HEK293 (cell line): ENCODE results near the gene MRTFA.

Experiments used
- ATF2 ChIP-seq: fragments of 450-650 bp; formaldehyde crosslinking; IDR thresholded peaks from 2 replicates; pipeline ENCODE4 v1.5.1; 2016; ENCODE audit warnings: missing biosample characterization, missing genetic modification characterization, low read depth
- CTCF ChIP-seq: fragments of 450-650 bp; formaldehyde crosslinking; IDR thresholded peaks from 2 replicates; pipeline ENCODE4 v1.5.1; 2016; ENCODE audit warnings: missing biosample characterization, missing genetic modification characterization
- REPIN1 ChIP-seq: fragments of 450-650 bp; formaldehyde crosslinking; IDR thresholded peaks from 2 replicates; pipeline ENCODE4 v1.5.1; 2017; ENCODE audit warnings: missing biosample characterization, missing genetic modification characterization, low read depth
- YY1 ChIP-seq: fragments of 450-650 bp; formaldehyde crosslinking; IDR thresholded peaks from 2 replicates; pipeline ENCODE4 v1.5.1; 2018; ENCODE audit warnings: missing biosample characterization, missing genetic modification characterization
- ZBTB10 ChIP-seq: fragments of 450-650 bp; formaldehyde crosslinking; IDR thresholded peaks from 2 replicates; pipeline ENCODE4 v1.5.1; 2016; ENCODE audit warnings: missing biosample characterization, missing genetic modification characterization
- ZBTB7A ChIP-seq: fragments of 450-650 bp; formaldehyde crosslinking; IDR thresholded peaks from 2 replicates; pipeline ENCODE4 v1.5.1; 2016; ENCODE audit warnings: low read depth, missing biosample characterization, missing genetic modification characterization
- ZNF132 ChIP-seq: fragments of 450-650 bp; formaldehyde crosslinking; IDR thresholded peaks from 2 replicates; pipeline ENCODE4 v1.5.1; 2017; ENCODE audit warnings: missing biosample characterization, missing genetic modification characterization, borderline replicate concordance
- ZNF146 ChIP-seq: fragments of 450-650 bp; formaldehyde crosslinking; IDR thresholded peaks from 2 replicates; pipeline ENCODE4 v1.5.1; 2016; ENCODE audit warnings: missing biosample characterization, missing genetic modification characterization
- ZNF639 ChIP-seq: fragments of 450-650 bp; formaldehyde crosslinking; IDR thresholded peaks from 2 replicates; pipeline ENCODE4 v1.5.1; 2016; ENCODE audit warnings: missing biosample characterization, missing genetic modification characterization
- ZNF664 ChIP-seq: fragments of 450-650 bp; formaldehyde crosslinking; IDR thresholded peaks from 2 replicates; pipeline ENCODE4 v1.5.1; 2016; ENCODE audit warnings: missing biosample characterization, missing genetic modification characterization

GRCh38 chr22:40668611-40669411, 32.3 kb upstream of the MRTFA start:
- no peak for TF ChIP-seq ZNF664 (tag by site-specific recombination)
- no peak for TF ChIP-seq ZBTB7A (tag by site-specific recombination)
- TF ChIP-seq CTCF (tag by site-specific recombination): no peak
- no peak for TF ChIP-seq ZBTB10 (tag by site-specific recombination)
- TF ChIP-seq YY1 (tag by site-specific recombination): no peak
- no peak for TF ChIP-seq ATF2 (tag by site-specific recombination)
- no peak for TF ChIP-seq ZNF146 (tag by site-specific recombination)
- TF ChIP-seq REPIN1: no peak
- TF ChIP-seq ZNF132 (tag by site-specific recombination): no peak
- no peak for TF ChIP-seq ZNF639 (tag by site-specific recombination)
